IPS-NIHi11 (cell line): ENCODE measurements around the gene MAMDC4.
"Not testable (repeated sequence)": the region's sequence is repeated elsewhere in the genome, so short reads cannot be mapped to it uniquely, and the experiment has no call there.

Experiments
- DNase-seq: peaks from one replicate; pipeline ENCODE4 v3.0.0; 2012; ENCODE audit warnings: mixed read lengths, low spot score

MAMDC4 gene

GRCh38 chr9:136825295-136826187 lies 26.6 kb upstream of the MAMDC4 start:
- no peak for DNase-seq

GRCh38 chr9:136826188-136826541 lies 26.0 kb upstream of the MAMDC4 start:
- DNase-seq = no peak

GRCh38 chr9:136826703-136827582 lies 25.2 kb upstream of the MAMDC4 start:
- DNase-seq = no peak

GRCh38 chr9:136827794-136828473 lies 24.2 kb upstream of the MAMDC4 start:
- no peak for DNase-seq

- no peak for DNase-seq
Observed at GRCh38 chr9:136828474-136829140, 23.5 kb upstream of the MAMDC4 start.

- DNase-seq = peak; percentile 26
Observed at GRCh38 chr9:136829412-136829811, 22.7 kb upstream of the MAMDC4 start.

- peak; percentile 17 for DNase-seq
Observed at GRCh38 chr9:136829981-136830885, 21.9 kb upstream of the MAMDC4 start.

GRCh38 chr9:136831002-136831719 lies 21.0 kb upstream of the MAMDC4 start:
- DNase-seq = no peak

GRCh38 chr9:136831720-136832104 lies 20.4 kb upstream of the MAMDC4 start:
- DNase-seq = no peak

GRCh38 chr9:136832581-136832980 lies 19.6 kb upstream of the MAMDC4 start:
- DNase-seq = no peak

GRCh38 chr9:136833381-136834048 lies 18.6 kb upstream of the MAMDC4 start:
- peak; percentile 6 for DNase-seq

- DNase-seq = no peak
Observed at GRCh38 chr9:136835162-136835931, 16.8 kb upstream of the MAMDC4 start.

GRCh38 chr9:136835932-136836904 lies 15.9 kb upstream of the MAMDC4 start:
- DNase-seq = no peak

- no peak for DNase-seq
Observed at GRCh38 chr9:136837146-136837855, 14.8 kb upstream of the MAMDC4 start.

GRCh38 chr9:136837856-136838277 lies 14.3 kb upstream of the MAMDC4 start:
- DNase-seq = not testable (repeated sequence)

GRCh38 chr9:136838314-136839228 lies 13.6 kb upstream of the MAMDC4 start:
- no peak for DNase-seq
